AG09319 (cell line): ENCODE results near the gene EGFR.

Source experiments
- DNase-seq: peaks from one replicate; pipeline ENCODE4 v3.0.0-alpha.2; 2010; ENCODE audit warnings: low read depth; ENCODE audit errors: extremely low read depth
- CTCF ChIP-seq: IDR thresholded peaks from 2 replicates; pipeline ENCODE4 v1.5.1; 2011; ENCODE audit warnings: low read depth, mild to moderate bottlenecking, inconsistent platforms, low read length, moderate library complexity

EGFR gene

GRCh38 chr7:55134359-55134725, 115.5 kb downstream of the EGFR start:
- TF ChIP-seq CTCF, result no peak
- DNase-seq, result no peak

- TF ChIP-seq CTCF, result no peak
- DNase-seq, result no peak
These were observed 116.0 kb downstream of the EGFR start for GRCh38 chr7:55134786-55135185.

- TF ChIP-seq CTCF, result no peak
- no peak for DNase-seq
These were observed 116.6 kb downstream of the EGFR start for GRCh38 chr7:55135462-55135861.

GRCh38 chr7:55138663-55139062, 119.8 kb downstream of the EGFR start:
- TF ChIP-seq CTCF, result no peak
- no peak for DNase-seq

GRCh38 chr7:55140221-55140940, 121.6 kb downstream of the EGFR start:
- DNase-seq, result no peak
- TF ChIP-seq CTCF, result no peak

GRCh38 chr7:55140941-55141278, 122.1 kb downstream of the EGFR start:
- no peak for DNase-seq
- no peak for TF ChIP-seq CTCF

GRCh38 chr7:55142919-55143600, 124.2 kb downstream of the EGFR start:
- TF ChIP-seq CTCF, result no peak
- no peak for DNase-seq
